ENCODE data around the gene OXCT1.

- TF ChIP-seq HOXB13 (CRISPR knock-in tag; IDR thresholded peaks at IDR 0.05; ENCODE audit: low read depth), result no peak
- no peak for TF ChIP-seq CHD4 (IDR thresholded peaks at IDR 0.05; ENCODE audit: borderline replicate concordance)
- no peak for TF ChIP-seq CTCF (IDR thresholded peaks at IDR 0.05)
- TF ChIP-seq RCOR1 (IDR thresholded peaks at IDR 0.05; ENCODE audit: low read depth, low read length), result no peak
Measured at GRCh38 chr5:41776435-41776834, 93.8 kb downstream of the OXCT1 start.
